Transverse colon (tissue), 4 donors: ENCODE data around the gene RGS6. TPM values are rescaled to one million over a fixed set of nuclear protein-coding genes. Genes with fewer than 3 reads are reported as not detected.
A peak's percentile ranks its signal among the peaks of the same experiment; 100 is the strongest.

Experiments
- DNase-seq: peaks from one replicate; pipeline ENCODE4 v3.0.0-alpha.2; 2019
- H3K27ac ChIP-seq, 4 donors: fragments of 200-600 bp; sonication (generic); 2 replicates each; pipeline ENCODE4 v1.5.1; 2016 to 2018; ENCODE audit warnings: inconsistent platforms in 4 of 4
- H3K27me3 ChIP-seq: fragments of 200-600 bp; sonication (generic); 2 replicates; pipeline ENCODE4 v1.5.1; 2017; ENCODE audit warnings: inconsistent platforms
- H3K36me3 ChIP-seq, 4 donors: fragments of 200-600 bp; sonication (generic); 2 replicates each; pipeline ENCODE4 v1.5.1; 2017 to 2019; ENCODE audit warnings: inconsistent platforms in 4 of 4
- H3K4me1 ChIP-seq, 4 donors: fragments of 200-600 bp; sonication (generic); 2 replicates each; pipeline ENCODE4 v1.5.1; 2017 to 2020; ENCODE audit warnings: inconsistent platforms in 4 of 4
- H3K4me3 ChIP-seq, 4 donors: fragments of 200-600 bp; sonication (generic); 1 replicate in 1 of 4; 2 replicates in 3 of 4; pipeline versions ENCODE4 v1.5.1 to v1.6.1; 2017 to 2019; ENCODE audit warnings: inconsistent platforms in 4 of 4
- H3K9me3 ChIP-seq, 2 donors: fragments of 200-600 bp; sonication (generic); 2 replicates each; pipeline ENCODE4 v1.5.1; 2017 to 2019; ENCODE audit warnings: inconsistent platforms in 2 of 2
- CTCF ChIP-seq, 5 experiments: fragments of 200-600 bp in 3 of 5; fragments of 450-650 bp in 2 of 5; sonication (generic) in 3 of 5; IDR thresholded peaks; 1 replicate in 2 of 5; 2 replicates in 3 of 5; pipeline ENCODE4 v1.5.1; 2016 to 2017; ENCODE audit warnings: antibody characterized with exemption in 5 of 5, inconsistent platforms in 3 of 5, mild to moderate bottlenecking in 2 of 5, moderate library complexity in 1 of 5
- EP300 ChIP-seq: sonication (generic); formaldehyde crosslinking; IDR thresholded peaks from one replicate; pipeline ENCODE4 v1.6.1; 2017; ENCODE audit warnings: antibody characterized with exemption, low read depth
- POLR2A ChIP-seq: fragments of 450-650 bp; IDR thresholded peaks from one replicate; pipeline ENCODE4 v1.6.1; 2016; ENCODE audit warnings: antibody characterized with exemption, mild to moderate bottlenecking, moderate library complexity
- POLR2AphosphoS5 ChIP-seq, 3 donors: sonication (generic); formaldehyde crosslinking; IDR thresholded peaks; one replicate each; pipeline ENCODE4 v1.6.1; 2016; ENCODE audit warnings: antibody characterized with exemption in 3 of 3
- WGBS, 2 donors: methylation state at CpG; one replicate each; pipeline ENCODE4 v1.1.5; 2018; ENCODE audit warnings: low coverage in 1 of 2; 5-methylcytosine and 5-hydroxymethylcytosine counted together
- in situ Hi-C, 4 donors: fragments of 200-750 bp; cut with MboI; loops; one replicate each; pipeline versions ENCODE4 v1.15.0 to v1.15.1; 2017; ENCODE audit warnings: low sequenced_read_pairs in 3 of 4, low pct_ligation_motif_present in 1 of 4, low pct_unique_long_range_greater_than_20kb in 1 of 4
- intact Hi-C: fragments of 100-400 bp; cut with DNase I; formaldehyde crosslinking; loops from one replicate; pipeline ENCODE4 v1.15.1; 2023; ENCODE audit warnings: low total_unique reads
- total RNA-seq, 4 donors: library from RNA; depleted of rRNA; stranded (reverse); fragments of >200 nt; gene quantifications; one replicate each; pipeline ENCODE4 v1.1.0, GENCODE V29; 2016

The RGS6 gene
- total RNA-seq, 4 donors from 2014 or later: 0.41 to 0.48 TPM; not detected in 2

- peak; percentile 86 to 91 (median 89) for TF ChIP-seq CTCF (IDR thresholded peaks at IDR 0.05)
- TF ChIP-seq POLR2AphosphoS5 (IDR thresholded peaks at IDR 0.05): no peak
- no peak for TF ChIP-seq POLR2A
- Histone ChIP-seq H3K36me3 (no peaks in the 10 kb centered on the region), H3K4me3 (no peak overlapping the region), H3K9me3 (no peaks in the 10 kb centered on the region), H3K27me3 (no peaks in the 10 kb centered on the region), H3K4me1 (no peaks in the 10 kb centered on the region), H3K27ac (no peak overlapping the region)
- in situ Hi-C loops: loop anchor here in 3 of 4 donors (10.0 kb wide), 2 partner anchors 378 to 428 kb away; partner anchors contain the start of gene DPF3 (in 1 of the 3)
- intact Hi-C loops: loop anchor here (2.0 kb wide), 2 partner anchors 388 to 432 kb away; no protein-coding TSS in a partner anchor
- WGBS, 2 donors: 0 to 65% methylated on average over 1 to 11 of the region's 11 CpGs
- DNase-seq: peak; percentile 69
Observed at GRCh38 chr14:72516936-72517700, 584.9 kb downstream of the RGS6 start.

GRCh38 chr14:72517736-72518135, 585.5 kb downstream of the RGS6 start:
- in situ Hi-C loops: loop anchor here in 3 of 4 donors (10.0 kb wide), 2 partner anchors 377 to 427 kb away; partner anchors contain the start of gene DPF3 (in 1 of the 3)
- DNase-seq: no peak
- H3K27ac ChIP-seq: no peak overlapping the region
- intact Hi-C loops: loop anchor here (2.0 kb wide), 2 partner anchors 387 to 431 kb away; no protein-coding TSS in a partner anchor
- TF ChIP-seq EP300: no peak
- TF ChIP-seq CTCF (IDR thresholded peaks at IDR 0.05): no peak
- TF ChIP-seq POLR2A: no peak
- TF ChIP-seq POLR2AphosphoS5 (IDR thresholded peaks at IDR 0.05): no peak
- 91 to 100% methylated on average over 1 to 2 of the region's 2 CpGs for WGBS, 2 donors
- no peaks in the 10 kb centered on the region for H3K27me3 ChIP-seq
- H3K4me3 ChIP-seq: no peak overlapping the region
- no peaks in the 10 kb centered on the region for H3K4me1 ChIP-seq
- H3K9me3 ChIP-seq: no peaks in the 10 kb centered on the region
- H3K36me3 ChIP-seq: no peaks in the 10 kb centered on the region

GRCh38 chr14:72518809-72519377, 586.7 kb downstream of the RGS6 start:
- TF ChIP-seq EP300 (no peak), CTCF (IDR thresholded peaks at IDR 0.05) (no peak), POLR2AphosphoS5 (IDR thresholded peaks at IDR 0.05) (no peak), POLR2A (no peak)
- no peak for DNase-seq
- WGBS, 2 donors: 67 to 82% methylated on average over 2 to 4 of the region's 4 CpGs
- no peak overlapping the region for H3K4me3 ChIP-seq
- H3K4me1 ChIP-seq: no peaks in the 10 kb centered on the region
- H3K27me3 ChIP-seq: no peaks in the 10 kb centered on the region
- no peaks in the 10 kb centered on the region for H3K9me3 ChIP-seq
- H3K27ac ChIP-seq: no peak overlapping the region
- in situ Hi-C loops (loop anchor here in 3 of 4 donors (10.0 kb wide), 2 partner anchors 376 to 426 kb away; partner anchors contain the start of gene DPF3 (in 1 of the 3)), intact Hi-C loops (no loop called here)
- H3K36me3 ChIP-seq: no peaks in the 10 kb centered on the region

- in situ Hi-C loops (loop anchor here in 3 of 4 donors (10.0 kb wide), 2 partner anchors 375 to 425 kb away; partner anchors contain the start of gene DPF3 (in 1 of the 3)), intact Hi-C loops (no loop called here)
- no peak for DNase-seq
- H3K9me3 ChIP-seq: no peaks in the 10 kb centered on the region
- 73 to 83% methylated on average over 2 to 4 of the region's 4 CpGs for WGBS, 2 donors
- no peaks in the 10 kb centered on the region for H3K4me1 ChIP-seq
- no peaks in the 10 kb centered on the region for H3K27me3 ChIP-seq
- no peak overlapping the region for H3K4me3 ChIP-seq
- H3K36me3 ChIP-seq: no peaks in the 10 kb centered on the region
- H3K27ac ChIP-seq: no peak overlapping the region
- no peak for TF ChIP-seq EP300
- no peak for TF ChIP-seq POLR2A
- no peak for TF ChIP-seq POLR2AphosphoS5 (IDR thresholded peaks at IDR 0.05)
- no peak for TF ChIP-seq CTCF (IDR thresholded peaks at IDR 0.05)
Observed at GRCh38 chr14:72519543-72519942, 587.3 kb downstream of the RGS6 start.
